Measurements from ENCODE around the gene TBC1D14.

The TBC1D14 gene

GRCh38 chr4:7032596-7032995 is 123.0 kb downstream of the TBC1D14 start:
- no peak for TF ChIP-seq ISL1 (CRISPR knock-in tag; IDR thresholded peaks at IDR 0.05)
- TF ChIP-seq RARB (CRISPR knock-in tag; IDR thresholded peaks at IDR 0.05), result no peak
- no peak for TF ChIP-seq CSRNP3 (CRISPR knock-in tag; IDR thresholded peaks at IDR 0.05)
- TF ChIP-seq OSR1 (CRISPR knock-in tag; IDR thresholded peaks at IDR 0.05), result no peak
- TF ChIP-seq ZNF70 (CRISPR knock-in tag; IDR thresholded peaks at IDR 0.05), result no peak
- TF ChIP-seq ARNTL (CRISPR knock-in tag; IDR thresholded peaks at IDR 0.05; ENCODE audit: borderline replicate concordance, low read depth), result no peak
- TF ChIP-seq CREB5 (CRISPR knock-in tag; IDR thresholded peaks at IDR 0.05; ENCODE audit: low read depth), result no peak
- TF ChIP-seq TCF4 (CRISPR knock-in tag; IDR thresholded peaks at IDR 0.05; ENCODE audit: borderline replicate concordance), result no peak
- TF ChIP-seq ZC3H10 (CRISPR knock-in tag; IDR thresholded peaks at IDR 0.05), result no peak
- no peak for TF ChIP-seq ZNF8 (CRISPR knock-in tag; IDR thresholded peaks at IDR 0.05)
- TF ChIP-seq TSHZ2 (CRISPR knock-in tag; IDR thresholded peaks at IDR 0.05), result no peak
- TF ChIP-seq PPARA (CRISPR knock-in tag; IDR thresholded peaks at IDR 0.05; ENCODE audit: borderline replicate concordance), result no peak
- TF ChIP-seq TOX (CRISPR knock-in tag; IDR thresholded peaks at IDR 0.05; ENCODE audit: borderline replicate concordance), result no peak
- no peak for TF ChIP-seq SNAI2 (CRISPR knock-in tag; IDR thresholded peaks at IDR 0.05)
- TF ChIP-seq GLIS3 (CRISPR knock-in tag; IDR thresholded peaks at IDR 0.05), result no peak
- no peak for TF ChIP-seq ZFP30 (CRISPR knock-in tag; IDR thresholded peaks at IDR 0.05)
- TF ChIP-seq PATZ1 (CRISPR knock-in tag; IDR thresholded peaks at IDR 0.05; ENCODE audit: borderline replicate concordance), result no peak
- TF ChIP-seq ZFP3 (CRISPR knock-in tag; IDR thresholded peaks at IDR 0.05), result no peak
- no peak for TF ChIP-seq BACH2 (CRISPR knock-in tag; IDR thresholded peaks at IDR 0.05; ENCODE audit: borderline replicate concordance)
- no peak for ATAC-seq

GRCh38 chr4:7034262-7035081 is 124.8 kb downstream of the TBC1D14 start:
- ATAC-seq, result peak; percentile 74
- TF ChIP-seq CSRNP3 (CRISPR knock-in tag; IDR thresholded peaks at IDR 0.05) (no peak), ISL1 (CRISPR knock-in tag; IDR thresholded peaks at IDR 0.05) (no peak), ZC3H10 (CRISPR knock-in tag; IDR thresholded peaks at IDR 0.05) (no peak), GLIS3 (CRISPR knock-in tag; IDR thresholded peaks at IDR 0.05) (no peak), ARNTL (CRISPR knock-in tag; IDR thresholded peaks at IDR 0.05; ENCODE audit: borderline replicate concordance, low read depth) (no peak), TCF4 (CRISPR knock-in tag; IDR thresholded peaks at IDR 0.05; ENCODE audit: borderline replicate concordance) (no peak), PPARA (CRISPR knock-in tag; IDR thresholded peaks at IDR 0.05; ENCODE audit: borderline replicate concordance) (no peak), SNAI2 (CRISPR knock-in tag; IDR thresholded peaks at IDR 0.05) (no peak), CREB5 (CRISPR knock-in tag; IDR thresholded peaks at IDR 0.05; ENCODE audit: low read depth) (no peak), ZFP3 (CRISPR knock-in tag; IDR thresholded peaks at IDR 0.05) (no peak), ZNF70 (CRISPR knock-in tag; IDR thresholded peaks at IDR 0.05) (no peak), CSDC2 (CRISPR knock-in tag; IDR thresholded peaks at IDR 0.05) (no peak), POU6F1 (CRISPR knock-in tag; IDR thresholded peaks at IDR 0.05; ENCODE audit: borderline replicate concordance, low read depth) (no peak), OSR1 (CRISPR knock-in tag; IDR thresholded peaks at IDR 0.05) (no peak)
